Islet precursor cell (in vitro differentiated cells): ENCODE measurements around the gene HAGHL.

ENCODE experiments used
- DNase-seq: peaks from one replicate; pipeline ENCODE4 v3.0.0-alpha.2; 2018

HAGHL gene

DNA sequence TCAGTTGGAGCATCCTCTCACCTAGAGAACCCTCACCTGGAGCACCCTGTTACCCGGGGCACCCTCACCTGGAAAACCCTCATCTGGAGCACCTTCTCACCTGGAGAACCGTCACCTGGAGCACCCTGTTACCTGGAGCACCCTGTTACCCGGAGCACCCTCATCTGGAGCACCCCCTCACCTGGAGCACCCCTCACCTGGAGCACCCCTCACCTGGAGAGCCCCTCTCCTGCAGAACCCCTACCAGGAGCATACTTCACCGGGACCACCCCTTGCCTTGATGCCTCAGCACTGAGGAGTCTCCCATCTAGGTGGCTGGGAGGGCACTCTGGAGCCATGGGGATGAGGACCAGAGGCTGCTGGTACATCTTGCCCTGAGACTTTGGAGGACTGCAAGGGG lies 17.9 kb upstream of the HAGHL start:
- DNase-seq: no peak

DNA sequence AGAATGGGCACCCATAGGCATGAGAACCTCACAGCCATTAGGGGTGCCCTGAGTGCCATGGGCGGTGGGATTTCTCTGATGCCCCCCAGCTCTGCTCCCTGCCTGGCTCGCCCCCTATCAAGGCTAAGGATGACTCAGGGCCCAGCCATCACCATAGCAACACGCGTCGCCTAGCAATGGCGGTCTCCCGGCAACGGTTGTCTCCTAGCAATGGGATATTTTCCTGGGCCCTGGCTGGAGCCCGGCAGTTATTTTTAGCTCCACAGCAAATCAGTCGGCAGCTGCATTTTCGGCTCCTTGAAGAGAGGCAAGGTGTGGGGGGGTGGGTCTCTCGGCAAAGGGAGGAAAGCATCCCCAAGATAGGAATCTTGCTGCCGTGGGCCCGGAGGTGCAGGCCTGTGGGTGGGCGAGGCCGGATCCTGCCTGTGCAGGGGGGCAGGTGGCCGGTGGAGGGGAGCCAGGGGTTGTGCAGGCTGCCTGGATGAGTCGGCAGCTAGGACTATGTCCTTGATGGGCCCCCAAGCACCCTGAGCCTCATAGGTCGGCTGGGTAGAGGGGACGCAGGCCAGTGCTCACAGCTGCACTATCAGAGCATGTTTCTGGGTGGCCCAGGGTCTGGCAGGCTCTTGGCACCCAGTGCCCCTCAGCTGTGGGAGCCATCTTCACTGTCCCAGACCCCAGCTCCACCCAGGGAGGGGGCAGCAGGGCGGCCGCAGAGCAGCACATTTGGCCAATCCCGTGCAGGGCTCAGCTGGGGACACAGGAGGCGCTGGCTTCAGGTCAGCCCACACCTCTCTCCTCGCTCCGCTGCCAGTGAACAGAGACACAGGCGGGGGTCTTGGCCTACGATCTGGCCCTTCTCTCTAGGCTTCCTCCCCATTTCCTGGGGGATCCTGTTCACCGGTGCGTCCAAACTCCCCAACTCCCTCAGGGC lies 17.1 kb upstream of the HAGHL start:
- DNase-seq: peak; percentile 80

DNA sequence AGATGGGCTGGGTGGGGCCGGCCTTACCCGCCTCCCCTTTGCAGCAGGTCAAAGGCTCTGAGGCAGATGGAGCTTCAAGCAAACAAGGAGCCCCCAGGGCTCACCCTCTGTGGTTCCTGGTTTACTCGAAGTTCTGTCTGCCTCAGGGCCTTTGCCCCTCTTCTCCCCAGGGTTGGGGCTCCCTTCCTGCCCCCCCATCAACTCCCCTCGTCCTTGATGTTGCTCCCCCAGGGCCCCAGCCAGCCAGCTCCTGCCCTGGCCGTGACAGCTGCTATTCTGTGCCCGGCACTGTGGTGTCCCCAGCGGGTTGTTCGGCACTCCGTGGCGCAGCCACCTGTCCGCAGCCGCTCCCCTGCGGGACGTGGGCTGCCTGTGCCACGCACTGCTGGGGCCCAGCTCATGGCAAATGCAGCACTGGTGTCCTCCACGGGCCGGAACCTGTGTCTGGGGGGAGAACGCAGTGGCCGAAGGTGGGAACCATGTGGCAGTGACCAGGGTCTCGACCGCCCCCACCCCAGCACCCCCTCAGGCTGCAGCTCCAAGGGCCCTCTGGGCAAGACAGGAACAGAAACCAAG lies 16.3 kb upstream of the HAGHL start:
- DNase-seq: no peak

DNA sequence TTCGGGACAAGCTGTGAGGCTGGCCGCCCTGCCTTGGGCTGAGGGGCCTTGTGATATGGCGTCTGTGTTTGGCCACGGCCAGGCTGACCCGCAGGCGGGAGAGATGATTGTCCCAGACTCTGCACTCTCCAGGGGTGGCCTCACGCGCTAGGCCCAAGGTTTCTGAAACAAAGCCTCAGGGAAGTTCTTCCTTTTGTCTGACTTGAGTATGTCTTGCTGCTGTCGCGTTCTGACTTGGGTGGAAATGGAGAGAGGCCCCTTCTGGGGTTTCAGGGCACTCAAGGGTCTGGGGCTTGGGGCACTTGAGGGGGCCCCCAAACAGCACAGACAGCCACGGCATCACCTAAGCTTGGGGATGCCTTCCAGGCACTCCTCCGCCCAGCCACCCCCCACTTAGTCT lies 15.8 kb upstream of the HAGHL start:
- DNase-seq: no peak

DNA sequence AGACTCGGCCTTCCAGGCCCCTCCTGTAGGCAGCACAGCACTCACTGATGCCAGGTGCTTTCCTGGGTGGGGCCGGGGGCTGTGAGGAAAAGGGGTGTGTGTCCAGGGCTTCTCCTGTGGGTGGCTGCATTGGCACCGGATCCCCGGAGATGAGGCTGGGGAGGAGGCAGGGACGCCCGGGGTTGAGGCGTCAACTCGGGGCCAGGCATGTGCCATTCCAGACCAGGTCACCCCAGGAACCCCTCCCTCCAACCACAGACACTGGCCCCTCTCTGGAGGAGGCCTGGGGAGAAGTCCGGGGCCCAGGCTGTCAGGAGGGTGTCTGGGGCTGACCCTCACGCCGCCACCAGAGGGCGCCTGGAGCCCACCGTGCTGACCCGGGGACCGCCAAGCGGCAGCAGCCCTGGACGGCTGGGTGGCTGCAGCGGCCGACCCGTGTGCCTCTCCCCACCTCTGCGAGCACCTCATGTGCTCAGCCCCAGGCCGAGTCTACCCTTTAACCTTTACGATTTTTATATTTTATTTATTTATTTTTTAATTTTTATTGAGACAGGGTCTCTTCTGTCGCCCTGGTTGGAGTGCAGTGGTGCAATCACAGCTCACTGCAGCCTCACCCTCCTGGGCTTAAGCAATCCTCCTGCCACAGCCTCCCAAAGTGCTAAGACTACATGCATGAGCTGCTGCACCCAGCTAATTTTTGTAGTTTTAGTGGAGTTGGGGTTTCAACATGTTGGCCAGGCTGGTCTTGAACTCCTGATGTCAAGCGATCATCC lies 15.2 kb upstream of the HAGHL start:
- DNase-seq: peak; percentile 89

- DNase-seq: peak; percentile 98
Observed at GRCh38 chr16:712740-713250, 14.1 kb upstream of the HAGHL start.

DNA sequence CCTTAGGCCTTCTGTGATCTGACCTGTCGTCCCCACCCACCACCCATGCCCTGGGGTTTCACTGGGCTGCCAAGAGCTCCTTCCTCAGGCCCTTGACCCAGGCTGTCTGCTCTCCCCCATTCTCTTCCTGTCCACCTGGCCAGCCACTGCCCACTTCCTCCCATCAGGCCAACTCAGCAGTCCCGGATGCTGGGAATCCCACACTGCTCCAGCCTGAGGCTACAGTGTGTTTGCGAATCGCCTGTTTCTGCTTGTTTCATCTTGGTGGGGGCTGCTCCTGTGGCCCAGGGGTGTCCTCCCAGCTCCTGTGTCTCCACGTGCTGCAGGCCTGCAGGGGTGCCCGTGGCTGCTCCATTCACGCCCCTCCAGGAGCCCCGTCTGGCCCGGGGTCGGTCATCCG lies 12.8 kb upstream of the HAGHL start:
- peak; percentile 81 for DNase-seq

DNA sequence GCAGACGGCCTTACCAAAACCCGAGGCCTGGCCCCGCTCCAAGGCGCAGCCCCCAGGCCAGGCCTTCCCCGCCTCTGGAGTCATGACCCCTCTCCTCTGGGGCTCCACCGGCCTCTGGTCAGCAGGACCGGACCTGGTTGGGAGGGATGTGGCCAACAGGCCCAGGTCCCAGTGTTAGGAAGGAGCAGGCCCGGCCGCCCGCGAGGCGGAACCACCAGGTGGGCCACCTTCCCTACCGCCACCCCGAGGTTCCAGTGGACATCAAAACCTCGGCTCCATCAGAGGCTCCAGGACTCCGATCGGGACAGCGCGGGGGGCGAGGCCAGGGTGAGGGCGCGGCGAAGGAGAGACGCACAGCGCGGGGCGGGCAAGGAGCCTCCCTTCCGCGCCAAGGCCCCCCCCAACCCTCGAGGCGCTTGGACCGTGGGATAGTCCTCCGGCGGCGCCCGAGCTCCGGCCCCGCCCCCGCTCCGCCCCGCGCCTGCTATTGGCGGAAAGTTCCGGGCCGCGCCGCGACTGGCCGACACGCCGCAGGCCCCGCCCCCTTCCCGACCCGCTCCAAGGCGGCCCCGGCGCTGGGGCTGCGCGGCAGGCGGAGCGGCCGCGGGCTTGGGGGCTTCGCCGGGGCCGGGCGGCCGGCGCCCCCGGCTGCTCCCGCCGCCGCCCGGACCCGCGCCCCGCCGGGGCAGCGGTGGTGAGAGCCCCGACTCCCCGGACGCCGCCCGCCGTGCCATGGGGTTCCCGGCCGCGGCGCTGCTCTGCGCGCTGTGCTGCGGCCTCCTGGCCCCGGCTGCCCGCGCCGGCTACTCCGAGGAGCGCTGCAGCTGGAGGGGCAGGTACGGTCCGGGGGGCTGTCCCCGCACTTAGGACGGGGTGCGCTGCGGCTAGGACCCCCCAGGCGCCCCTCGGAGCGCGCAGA lies 12.1 kb upstream of the HAGHL start, which contains the start of gene METRN:
METRN (plus strand) TSS at position 561 of the 919 bp plus-strand sequence; CDS start at position 733, 172 bp downstream.
- DNase-seq: peak; percentile 92

DNA sequence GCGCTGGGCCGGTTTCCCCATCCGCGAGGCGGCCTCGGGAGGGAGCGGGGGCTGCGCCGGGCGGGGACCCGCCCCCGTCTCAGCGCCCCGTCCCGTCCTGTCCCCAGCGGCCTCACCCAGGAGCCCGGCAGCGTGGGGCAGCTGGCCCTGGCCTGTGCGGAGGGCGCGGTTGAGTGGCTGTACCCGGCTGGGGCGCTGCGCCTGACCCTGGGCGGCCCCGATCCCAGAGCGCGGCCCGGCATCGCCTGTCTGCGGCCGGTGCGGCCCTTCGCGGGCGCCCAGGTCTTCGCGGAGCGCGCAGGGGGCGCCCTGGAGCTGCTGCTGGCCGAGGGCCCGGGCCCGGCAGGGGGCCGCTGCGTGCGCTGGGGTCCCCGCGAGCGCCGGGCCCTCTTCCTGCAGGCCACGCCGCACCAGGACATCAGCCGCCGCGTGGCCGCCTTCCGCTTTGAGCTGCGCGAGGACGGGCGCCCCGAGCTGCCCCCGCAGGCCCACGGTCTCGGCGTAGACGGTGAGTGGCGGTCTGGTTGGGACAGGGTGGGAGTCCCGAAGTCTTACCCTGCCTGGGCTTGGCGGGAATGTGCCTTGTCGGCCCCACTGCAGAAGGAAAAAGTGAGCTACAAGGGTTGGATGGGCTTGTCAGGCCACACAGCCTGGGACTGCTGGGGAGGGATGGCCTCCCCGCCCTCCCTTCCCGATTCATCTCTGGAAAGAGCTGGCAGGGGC lies 11.3 kb upstream of the HAGHL start:
- DNase-seq: no peak

GRCh38 chr16:716200-716568 lies 10.7 kb upstream of the HAGHL start:
- DNase-seq: no peak

- DNase-seq: no peak
Observed at GRCh38 chr16:716768-717325, 10.1 kb upstream of the HAGHL start.

GRCh38 chr16:717450-718245 lies 9.3 kb upstream of the HAGHL start:
- no peak for DNase-seq

DNA sequence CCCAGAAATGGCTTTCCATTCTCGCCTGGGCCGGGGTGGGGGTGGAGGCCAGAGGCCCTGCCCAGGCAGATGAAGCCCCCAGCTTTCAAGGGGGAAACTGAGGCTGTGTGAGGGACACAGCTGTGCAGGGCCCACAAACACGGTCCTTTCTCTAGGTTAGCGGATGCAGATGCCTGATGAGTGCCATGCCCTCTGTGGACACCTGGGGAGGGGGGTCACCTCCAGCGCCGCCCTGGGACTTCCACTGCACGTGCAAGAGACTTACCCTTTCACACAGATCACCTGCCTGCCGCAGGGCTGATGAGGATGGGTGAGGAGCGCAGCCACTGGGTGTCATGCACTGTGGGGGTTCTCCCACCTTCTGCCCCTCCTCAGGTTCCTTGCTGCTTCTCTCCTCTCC lies 8.5 kb upstream of the HAGHL start:
- no peak for DNase-seq

GRCh38 chr16:718922-719321 lies 8.0 kb upstream of the HAGHL start:
- DNase-seq: no peak

GRCh38 chr16:719815-720446 lies 7.0 kb upstream of the HAGHL start:
- no peak for DNase-seq

DNA sequence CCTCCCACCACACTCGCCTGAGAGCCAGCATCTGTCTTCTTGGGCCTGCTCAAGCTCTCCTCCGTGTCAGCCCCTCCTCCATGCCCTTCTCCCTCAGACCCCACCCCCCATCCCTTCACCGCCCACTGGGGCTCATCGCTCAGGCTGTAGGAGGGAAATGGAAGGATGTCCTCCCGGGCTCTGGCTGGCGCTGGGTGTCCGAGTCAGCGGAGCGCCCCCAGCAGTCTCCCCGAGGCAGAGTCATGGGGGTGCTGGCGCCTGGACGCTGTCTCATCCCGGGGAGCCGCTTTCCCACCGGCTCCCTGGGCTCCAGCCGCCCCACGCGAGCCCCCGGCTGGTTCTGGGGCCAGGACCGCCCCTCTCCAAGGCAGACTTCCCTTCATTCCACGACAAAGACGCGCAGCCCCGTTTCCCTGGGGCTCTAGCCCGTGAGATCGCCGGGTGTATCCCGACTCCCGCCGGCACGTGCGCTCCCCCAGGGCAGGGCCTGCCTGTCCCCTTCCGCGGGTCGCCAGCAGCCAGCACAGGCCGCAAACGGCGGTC lies 6.4 kb upstream of the HAGHL start:
- DNase-seq: peak; percentile 92

- DNase-seq: peak; percentile 92
Observed at GRCh38 chr16:720990-721764, 5.7 kb upstream of the HAGHL start, which contains the start of gene ANTKMT. TSS of gene ANTKMT (plus strand) at chr16:721146. CDS start at chr16:721275, 129 bp downstream.

- DNase-seq: no peak
Observed at GRCh38 chr16:721765-722540, 5.0 kb upstream of the HAGHL start.
